GM12864 (cell line): ENCODE results near the gene ARHGAP6.

Experiments
- DNase-seq: peaks from one replicate; pipeline ENCODE4 v3.0.0-alpha.2; 2011; ENCODE audit warnings: low read depth
- H3K4me3 ChIP-seq: 2 replicates; pipeline ENCODE4 v1.5.1; 2011; ENCODE audit warnings: mild to moderate bottlenecking, low read depth, low read length, control low read depth
- CTCF ChIP-seq: IDR thresholded peaks from 2 replicates; pipeline ENCODE4 v1.5.1; 2011; ENCODE audit warnings: low read depth, mild to moderate bottlenecking, moderate library complexity, low read length, control low read depth, inconsistent platforms; ENCODE audit errors: missing control alignments

ARHGAP6 gene

GRCh38 chrX:11450354-11450753 lies 215.4 kb downstream of the ARHGAP6 start:
- TF ChIP-seq CTCF, result no peak
- DNase-seq, result no peak
- H3K4me3 ChIP-seq, result no peak overlapping the region

- H3K4me3 ChIP-seq, result no peak overlapping the region
- DNase-seq, result no peak
- no peak for TF ChIP-seq CTCF
These were observed 216.1 kb downstream of the ARHGAP6 start for GRCh38 chrX:11449613-11450012.

GRCh38 chrX:11447418-11447817 lies 218.3 kb downstream of the ARHGAP6 start:
- no peak for TF ChIP-seq CTCF
- H3K4me3 ChIP-seq, result no peak overlapping the region
- DNase-seq, result no peak

GRCh38 chrX:11446949-11447348 lies 218.8 kb downstream of the ARHGAP6 start:
- no peak overlapping the region for H3K4me3 ChIP-seq
- no peak for DNase-seq
- TF ChIP-seq CTCF, result no peak

GRCh38 chrX:11446336-11446735 lies 219.4 kb downstream of the ARHGAP6 start:
- H3K4me3 ChIP-seq, result no peak overlapping the region
- TF ChIP-seq CTCF, result no peak
- DNase-seq, result no peak

- no peak overlapping the region for H3K4me3 ChIP-seq
- no peak for DNase-seq
- no peak for TF ChIP-seq CTCF
These were observed 220.2 kb downstream of the ARHGAP6 start for GRCh38 chrX:11445540-11445939.

GRCh38 chrX:11444052-11444451 lies 221.7 kb downstream of the ARHGAP6 start:
- H3K4me3 ChIP-seq, result no peak overlapping the region
- no peak for DNase-seq
- no peak for TF ChIP-seq CTCF
